ENCODE measurements around the gene TRIM5.
A peak's percentile ranks its signal among the peaks of the same experiment; 100 is the strongest.
"Not testable (repeated sequence)": the region's sequence is repeated elsewhere in the genome, so short reads cannot be mapped to it uniquely, and the experiment has no call there.

The TRIM5 gene

GRCh38 chr11:5688482-5688881, 3.6 kb upstream of the TRIM5 start:
- no peak for DNase-seq

GRCh38 chr11:5686426-5686825, 1.6 kb upstream of the TRIM5 start:
- no peak for DNase-seq

GRCh38 chr11:5684036-5684645, 733 bp downstream of the TRIM5 start:
- peak; percentile 40 for DNase-seq

- peak; percentile 36 for DNase-seq
These were observed 1.3 kb downstream of the TRIM5 start for GRCh38 chr11:5683620-5684019.

GRCh38 chr11:5682890-5683441, 1.9 kb downstream of the TRIM5 start:
- not testable (repeated sequence) for DNase-seq

GRCh38 chr11:5679811-5680210, 5.1 kb downstream of the TRIM5 start:
- no peak for DNase-seq

- no peak for DNase-seq
These were observed 10.5 kb downstream of the TRIM5 start for GRCh38 chr11:5674391-5674790.

- no peak for DNase-seq
These were observed 13.0 kb downstream of the TRIM5 start for GRCh38 chr11:5671831-5672230.

GRCh38 chr11:5666402-5666793, 18.5 kb downstream of the TRIM5 start:
- no peak for DNase-seq

GRCh38 chr11:5665746-5666401, 19.0 kb downstream of the TRIM5 start:
- DNase-seq = no peak

GRCh38 chr11:5665051-5665570, 19.8 kb downstream of the TRIM5 start:
- peak; percentile 57 for DNase-seq

GRCh38 chr11:5663511-5663910, 21.4 kb downstream of the TRIM5 start:
- DNase-seq = no peak

- no peak for DNase-seq
These were observed 26.6 kb downstream of the TRIM5 start for GRCh38 chr11:5658318-5658717.

- not testable (repeated sequence) for DNase-seq
These were observed 27.9 kb downstream of the TRIM5 start for GRCh38 chr11:5656956-5657355.

GRCh38 chr11:5655474-5655873, 29.4 kb downstream of the TRIM5 start:
- no peak for DNase-seq

GRCh38 chr11:5646139-5646538, 38.7 kb downstream of the TRIM5 start:
- DNase-seq = no peak

- DNase-seq = no peak
These were observed 41.3 kb downstream of the TRIM5 start for GRCh38 chr11:5643585-5643984.

GRCh38 chr11:5639953-5640352, 44.9 kb downstream of the TRIM5 start:
- no peak for DNase-seq

GRCh38 chr11:5631969-5632635, 52.8 kb downstream of the TRIM5 start:
- DNase-seq = no peak

- no peak for DNase-seq
These were observed 53.5 kb downstream of the TRIM5 start for GRCh38 chr11:5631417-5631816.

- no peak for DNase-seq
These were observed 58.7 kb downstream of the TRIM5 start for GRCh38 chr11:5626196-5626595.

GRCh38 chr11:5625281-5625680, 59.6 kb downstream of the TRIM5 start:
- DNase-seq = no peak

GRCh38 chr11:5624489-5625279, 60.2 kb downstream of the TRIM5 start, which contains the start of gene TRIM34:
TSS of gene TRIM34 (plus strand) at chr11:5625001. CDS start at chr11:5632332, 7,331 bp downstream.
- DNase-seq = peak; percentile 94
